Right lobe of liver (tissue), 6 donors: ENCODE measurements around the gene THAP4. TPM values are rescaled to one million over a fixed set of nuclear protein-coding genes. Genes with fewer than 3 reads are reported as not detected.
"Not testable (repeated sequence)": the region's sequence is repeated elsewhere in the genome, so short reads cannot be mapped to it uniquely, and the experiment has no call there.

Experiments
- ATAC-seq, 4 donors: fragments of 200-7000 bp; cut with Tn5 transposase; one replicate each; pipeline ENCODE4 v1.9.1; 2020; ENCODE audit warnings: mild to moderate bottlenecking in 4 of 4, moderate library complexity in 4 of 4
- DNase-seq, 3 donors: peaks; one replicate each; pipeline ENCODE4 v3.0.0-alpha.2; 2020
- H3K27ac ChIP-seq, 3 donors: fragments of 200-600 bp; one replicate each; pipeline ENCODE4 v1.8.0; 2022
- H3K27me3 ChIP-seq, 2 donors: fragments of 200-600 bp; one replicate each; pipeline ENCODE4 v1.8.0; 2022
- H3K36me3 ChIP-seq, 4 donors: fragments of 200-600 bp; sonication (generic) in 1 of 4; one replicate each; pipeline versions ENCODE4 v1.5.1 to v1.8.0; 2017 to 2022; ENCODE audit warnings: control low read depth in 1 of 4
- H3K4me1 ChIP-seq, 4 donors: fragments of 200-600 bp; sonication (generic) in 1 of 4; one replicate each; pipeline versions ENCODE4 v1.5.1 to v1.8.0; 2017 to 2022; ENCODE audit warnings: control low read depth in 1 of 4
- H3K4me3 ChIP-seq, 3 donors: fragments of 200-600 bp; one replicate each; pipeline ENCODE4 v1.8.0; 2022
- H3K9me3 ChIP-seq, 4 donors: fragments of 200-600 bp; sonication (generic) in 1 of 4; one replicate each; pipeline versions ENCODE4 v1.5.1 to v1.8.0; 2017 to 2022; ENCODE audit warnings: control low read depth in 1 of 4
- POLR2A ChIP-seq: fragments of 450-650 bp; IDR thresholded peaks from one replicate; pipeline ENCODE4 v1.6.1; 2017; ENCODE audit warnings: antibody characterized with exemption, mild to moderate bottlenecking
- WGBS: methylation state at CpG from one replicate; pipeline ENCODE4 v1.1.6; 2018; ENCODE audit warnings: low coverage, low lambda C conversion rate; ENCODE audit not compliant: insufficient coverage; ENCODE audit errors: missing lambda C conversion rate; 5-methylcytosine and 5-hydroxymethylcytosine counted together
- intact Hi-C, 2 donors: fragments of 100-400 bp; cut with DNase I; formaldehyde crosslinking; loops; one replicate each; pipeline versions ENCODE4 v1.11.2 to v1.14.1; 2022
- total RNA-seq, 6 experiments: library from RNA; depleted of rRNA in 2 of 6; stranded (reverse); fragments of >200 nt in 2 of 6; fragmentation: NEBNext Ultra II Directional in 3 of 6; extraction: Animal tissue kit (Norgen Biotek cat#: 25700) in 3 of 6; gene quantifications; one replicate each; pipeline versions ENCODE4 v1.1.0 to v1.2.4, GENCODE V29; 2016 to 2023
- TF ChIP-seq, protein P1 (sequence below), 4 donors: fragments of 200-600 bp in 3 of 4; fragments of 450-650 bp in 1 of 4; IDR thresholded peaks; one replicate each; pipeline versions ENCODE4 v1.5.1 to v1.8.0; 2016 to 2022; ENCODE audit warnings: antibody characterized with exemption in 4 of 4, mild to moderate bottlenecking in 2 of 4
- donor health status: DM: no; HTN: yes; CAD: no.
- donor health status: DM: no; HTN: no; CAD: no.
- donor health status: DM: no; HTN: no; CAD: no.
- donor health status: DM: no; HTN: yes; CAD: no.
- donor health status: DM: no; HTN: yes; CAD: no.

THAP4 gene
- total RNA-seq, 6 experiments from 2014 or later = 22.1 to 39.2 (median 25.0) TPM

DNA sequence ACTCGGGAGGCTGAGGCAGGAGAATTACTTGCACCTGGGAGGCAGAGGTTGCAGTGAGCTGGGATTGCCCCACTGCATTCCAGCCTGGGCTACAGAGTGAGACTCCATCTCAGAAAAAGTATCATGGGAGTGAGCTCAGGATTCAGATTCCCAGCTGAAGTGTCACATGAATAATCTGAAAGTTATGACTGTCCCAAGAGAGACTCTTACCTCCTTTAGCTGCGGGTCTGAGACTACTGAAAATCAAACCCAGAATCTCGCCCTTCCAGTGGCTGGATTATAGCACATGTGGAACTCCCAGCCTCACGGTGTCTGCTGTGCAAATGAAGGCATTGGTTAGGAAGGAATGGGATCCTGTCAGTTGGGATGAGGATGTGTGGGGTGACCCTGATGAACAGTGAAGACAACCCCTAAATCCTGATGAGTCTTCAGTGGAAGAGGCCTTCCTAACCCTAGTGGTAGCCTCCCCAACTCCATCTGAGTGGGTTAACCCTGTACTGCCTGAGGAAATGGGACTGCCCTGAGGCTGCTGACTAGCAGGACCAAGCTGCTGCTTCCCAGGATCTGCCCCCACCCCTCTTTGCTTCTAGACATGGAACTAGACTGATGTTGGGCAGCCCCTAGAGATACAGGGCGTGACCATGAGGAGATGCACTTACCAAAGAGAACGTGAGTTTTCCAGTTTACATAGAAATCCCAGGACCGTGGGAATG is 61.9 kb downstream of the THAP4 start:
- Histone ChIP-seq H3K27me3 (no peaks in the 10 kb centered on the region), H3K4me1 (peaks cover 0 to 9% (median 0%) of the 10 kb centered on the region in 4 donors), H3K27ac (no peak overlapping the region), H3K36me3 (peaks cover 0 to 22% (median 6%) of the 10 kb centered on the region in 4 donors), H3K4me3 (no peak overlapping the region), H3K9me3 (no peaks in the 10 kb centered on the region)
- peak in 2 of 4 donors; percentile 15 to 25 for ATAC-seq
- WGBS = 79% methylated on average over 7 of the region's 7 CpGs
- peak in 1 of 3 donors; percentile 22 for DNase-seq
- intact Hi-C loops = no loop called here
- TF ChIP-seq POLR2A = no peak
- TF ChIP-seq, protein P1, sequence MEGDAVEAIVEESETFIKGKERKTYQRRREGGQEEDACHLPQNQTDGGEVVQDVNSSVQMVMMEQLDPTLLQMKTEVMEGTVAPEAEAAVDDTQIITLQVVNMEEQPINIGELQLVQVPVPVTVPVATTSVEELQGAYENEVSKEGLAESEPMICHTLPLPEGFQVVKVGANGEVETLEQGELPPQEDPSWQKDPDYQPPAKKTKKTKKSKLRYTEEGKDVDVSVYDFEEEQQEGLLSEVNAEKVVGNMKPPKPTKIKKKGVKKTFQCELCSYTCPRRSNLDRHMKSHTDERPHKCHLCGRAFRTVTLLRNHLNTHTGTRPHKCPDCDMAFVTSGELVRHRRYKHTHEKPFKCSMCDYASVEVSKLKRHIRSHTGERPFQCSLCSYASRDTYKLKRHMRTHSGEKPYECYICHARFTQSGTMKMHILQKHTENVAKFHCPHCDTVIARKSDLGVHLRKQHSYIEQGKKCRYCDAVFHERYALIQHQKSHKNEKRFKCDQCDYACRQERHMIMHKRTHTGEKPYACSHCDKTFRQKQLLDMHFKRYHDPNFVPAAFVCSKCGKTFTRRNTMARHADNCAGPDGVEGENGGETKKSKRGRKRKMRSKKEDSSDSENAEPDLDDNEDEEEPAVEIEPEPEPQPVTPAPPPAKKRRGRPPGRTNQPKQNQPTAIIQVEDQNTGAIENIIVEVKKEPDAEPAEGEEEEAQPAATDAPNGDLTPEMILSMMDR (IDR thresholded peaks at IDR 0.05) = no peak

DNA sequence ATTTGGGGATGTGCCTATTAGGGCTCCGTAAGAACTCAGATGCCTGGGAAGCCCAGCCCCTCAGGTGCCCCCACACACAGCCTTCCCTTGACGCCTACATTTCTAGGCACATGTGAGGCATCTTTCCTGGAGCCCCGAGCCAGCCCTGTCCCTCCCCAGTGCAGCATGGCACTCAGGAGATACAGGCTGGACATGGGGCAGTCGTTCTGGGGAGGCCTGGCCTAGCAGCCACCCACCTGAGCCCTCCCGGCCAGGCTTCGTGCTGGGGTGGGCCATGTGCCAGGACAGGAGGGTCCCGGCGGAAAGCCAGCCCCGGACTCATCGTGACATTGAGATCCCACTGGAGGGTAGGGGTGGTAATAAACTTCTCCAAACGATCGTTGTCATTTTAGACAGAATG is 63.2 kb downstream of the THAP4 start:
- intact Hi-C loops = no loop called here
- peaks cover 0 to 35% (median 11%) of the 10 kb centered on the region in 4 donors for H3K36me3 ChIP-seq
- no peaks in the 10 kb centered on the region for H3K27me3 ChIP-seq
- no peak overlapping the region for H3K27ac ChIP-seq
- ATAC-seq (no peak), DNase-seq (no peak)
- H3K4me1 ChIP-seq = peaks cover 0 to 9% (median 0%) of the 10 kb centered on the region in 4 donors
- no peak for TF ChIP-seq POLR2A
- TF ChIP-seq, protein P1 (IDR thresholded peaks at IDR 0.05) = no peak
- H3K9me3 ChIP-seq = no peaks in the 10 kb centered on the region
- 90% methylated on average over 6 of the region's 12 CpGs for WGBS
- no peak overlapping the region for H3K4me3 ChIP-seq

DNA sequence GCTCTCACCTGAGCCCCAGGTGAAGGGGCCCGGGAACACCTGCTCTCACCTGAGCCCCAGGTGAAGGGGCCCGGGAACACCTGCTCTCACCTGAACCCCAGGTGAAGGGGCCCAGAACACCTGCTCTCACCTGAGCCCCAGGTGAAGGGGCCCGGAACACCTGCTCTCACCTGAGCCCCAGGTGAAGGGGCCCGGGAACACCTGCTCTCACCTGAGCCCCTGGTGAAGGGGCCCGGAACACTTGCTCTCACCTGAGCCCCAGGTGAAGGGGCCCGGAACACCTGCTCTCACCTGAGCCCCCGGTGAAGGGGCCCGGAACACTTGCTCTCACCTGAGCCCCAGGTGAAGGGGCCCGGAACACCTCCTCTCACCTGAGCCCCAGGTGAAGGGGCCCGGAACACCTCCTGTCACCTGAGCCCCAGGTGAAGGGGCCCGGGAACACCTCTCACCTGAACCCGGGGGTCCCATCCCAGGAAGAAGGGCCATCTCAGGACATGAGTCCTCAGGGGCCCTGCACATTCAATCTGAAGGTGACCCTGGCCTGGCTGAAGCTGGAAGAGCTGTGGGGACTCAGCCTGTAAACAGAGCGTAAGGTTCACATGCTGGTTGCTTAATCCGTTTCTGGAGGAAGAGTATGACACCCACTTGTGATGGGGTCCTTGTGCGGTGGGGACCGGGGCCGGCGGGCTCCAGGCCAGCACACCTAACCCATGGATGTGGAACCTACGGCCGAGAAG is 63.9 kb downstream of the THAP4 start:
- peak in 1 of 3 donors; percentile 40 for DNase-seq
- H3K27me3 ChIP-seq, H3K9me3 ChIP-seq, intact Hi-C loops, H3K27ac ChIP-seq, H3K4me1 ChIP-seq, H3K4me3 ChIP-seq, ATAC-seq: not testable (repeated sequence)
- WGBS = 90% methylated on average over 4 of the region's 20 CpGs
- peaks cover 0 to 42% (median 14%) of the 10 kb centered on the region in 4 donors for H3K36me3 ChIP-seq

DNA sequence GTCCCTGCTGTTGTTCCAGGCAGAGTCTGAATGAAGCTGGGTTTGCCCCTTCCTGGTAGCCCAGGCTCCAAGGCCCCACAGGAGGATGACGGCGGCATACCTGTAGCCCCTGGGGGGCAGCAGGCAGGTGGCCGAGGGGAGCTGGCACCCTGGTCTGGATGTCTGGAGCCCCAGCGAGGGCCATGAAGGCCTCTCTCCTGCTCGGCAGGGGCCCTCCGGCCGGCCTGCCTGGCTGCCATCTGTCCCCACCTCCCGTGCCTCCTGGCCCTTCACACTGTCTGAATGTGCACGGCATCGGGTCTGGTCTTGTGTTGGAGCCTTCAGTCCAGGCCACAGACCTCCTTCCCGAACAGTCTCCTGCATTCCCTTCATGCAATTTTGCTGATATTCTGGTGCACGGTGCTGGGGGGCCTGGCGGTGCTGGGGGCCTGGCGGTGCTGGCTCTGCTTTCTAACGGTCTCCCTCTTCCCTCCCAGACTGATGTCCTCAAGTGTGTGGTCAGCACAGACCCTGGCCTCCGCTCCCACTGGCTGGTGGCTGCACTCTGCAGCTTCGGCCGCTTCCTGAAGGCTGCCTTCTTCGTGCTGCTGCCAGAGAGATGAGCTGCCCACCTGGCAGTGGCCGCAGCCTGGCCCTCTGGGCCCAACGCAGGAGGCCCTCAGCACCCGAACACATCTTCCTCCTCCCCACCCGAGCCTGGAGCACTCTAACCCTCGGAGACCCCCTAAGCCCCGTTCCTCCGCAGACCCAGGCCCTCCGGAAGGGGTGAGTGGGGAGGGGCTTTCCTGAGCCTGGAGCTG is 64.9 kb downstream of the THAP4 start:
- no peak for TF ChIP-seq POLR2A
- TF ChIP-seq, protein P1 (IDR thresholded peaks at IDR 0.05) = no peak
- Histone ChIP-seq H3K36me3 (peaks cover 0 to 42% (median 19%) of the 10 kb centered on the region in 4 donors), H3K27me3 (no peaks in the 10 kb centered on the region), H3K4me1 (no peaks in the 10 kb centered on the region), H3K9me3 (no peaks in the 10 kb centered on the region), H3K27ac (no peak overlapping the region), H3K4me3 (no peak overlapping the region)
- no peak for ATAC-seq
- intact Hi-C loops = no loop called here
- DNase-seq = peak in 1 of 3 donors; percentile 53
- WGBS = 86% methylated on average over 4 of the region's 27 CpGs
